Glomerular endothelial cell (primary cell): Measurements from ENCODE around the gene METTL14. TPM values are rescaled to one million over a fixed set of nuclear protein-coding genes. Genes with fewer than 3 reads are reported as not detected.

Experiments
- DNase-seq: peaks from one replicate; pipeline ENCODE4 v3.0.0-alpha.2; 2011; ENCODE audit warnings: low read depth, low spot score; ENCODE audit errors: extremely low read depth
- total RNA-seq: library from RNA; depleted of rRNA; stranded (reverse); fragments of >200 nt; gene quantifications from 2 replicates; pipeline ENCODE4 v1.2.3, GENCODE V29; 2015

The METTL14 gene
- total RNA-seq, 1 donor from 2014 or later, result 20.5 TPM

- no peak for DNase-seq
Observed at GRCh38 chr4:118756958-118757357, 71.8 kb downstream of the METTL14 start.

GRCh38 chr4:118757761-118758251 lies 72.6 kb downstream of the METTL14 start:
- no peak for DNase-seq

- DNase-seq, result no peak
Observed at GRCh38 chr4:118758293-118758692, 73.1 kb downstream of the METTL14 start.

- no peak for DNase-seq
Observed at GRCh38 chr4:118759481-118759880, 74.3 kb downstream of the METTL14 start.

- no peak for DNase-seq
Observed at GRCh38 chr4:118760092-118760491, 74.9 kb downstream of the METTL14 start.

GRCh38 chr4:118760493-118760892 lies 75.3 kb downstream of the METTL14 start:
- no peak for DNase-seq

- no peak for DNase-seq
Observed at GRCh38 chr4:118761397-118762016, 76.3 kb downstream of the METTL14 start.

- DNase-seq, result no peak
Observed at GRCh38 chr4:118762155-118762554, 77.0 kb downstream of the METTL14 start.

GRCh38 chr4:118762730-118763477 lies 77.7 kb downstream of the METTL14 start:
- no peak for DNase-seq

Other genes starting within 250 kb of the METTL14 start
- gene SEC24D, start 150.7 kb downstream of the METTL14 start, total RNA-seq, result 124 and 134 TPM in 2 replicates
- gene SYNPO2, start 203.5 kb downstream of the METTL14 start, total RNA-seq, result 0.47 and 0.53 TPM in 2 replicates